ENCODE measurements around the gene CASK.

The CASK gene

DNA sequence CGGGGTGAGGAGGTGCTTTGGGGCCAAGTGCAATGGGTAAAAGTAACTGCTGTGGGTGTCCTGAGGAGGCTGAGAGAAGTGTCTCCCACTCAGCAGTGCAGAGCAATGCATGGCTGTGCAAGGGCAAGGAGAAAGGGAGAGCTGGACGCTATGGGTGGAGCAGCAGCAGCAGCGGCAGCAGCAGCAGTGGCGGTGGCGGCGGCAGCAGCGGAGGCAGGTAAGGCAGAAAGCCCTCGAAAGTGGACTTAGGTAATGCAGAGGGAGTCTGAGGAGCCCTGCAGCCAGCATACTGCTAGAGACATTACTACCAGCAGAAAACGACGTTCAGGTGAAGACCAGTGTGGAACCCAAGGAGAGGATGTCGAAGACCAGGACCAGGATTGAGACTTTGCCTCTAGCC lies 394.1 kb downstream of the CASK start:
- H3K18ac ChIP-seq (ENCODE audit: low read length): no peak overlapping the region
- peaks cover 2% of the 10 kb centered on the region for H3K4me1 ChIP-seq (ENCODE audit: control insufficient read depth, low read depth, low read length)
- no peaks in the 10 kb centered on the region for H3K79me2 ChIP-seq (ENCODE audit: control insufficient read depth, insufficient read depth, low read length)
- no peaks in the 10 kb centered on the region for H3K36me3 ChIP-seq (ENCODE audit: control insufficient read depth, insufficient read depth, low read length)
- no peaks in the 10 kb centered on the region for H3K27me3 ChIP-seq (ENCODE audit: insufficient read depth, low read length, poor library complexity)
- H3K79me1 ChIP-seq (ENCODE audit: low read length): no peaks in the 10 kb centered on the region
- H2BK120ac ChIP-seq (ENCODE audit: low read depth, low read length): no peak overlapping the region
- H3K4me2 ChIP-seq (ENCODE audit: low read length): no peak overlapping the region
- WGBS (ENCODE audit: extremely low coverage, insufficient coverage, low lambda C conversion rate): no CpG with 5 or more reads among the region's 11 CpGs
- no peak overlapping the region for H3K27ac ChIP-seq (ENCODE audit: low read depth, low read length)
- no peak overlapping the region for H4K8ac ChIP-seq (ENCODE audit: low read depth, low read length)
- no peak for DNase-seq
- H2BK5ac ChIP-seq (ENCODE audit: low read length): no peak overlapping the region
- H3K23ac ChIP-seq (ENCODE audit: low read length): no peak overlapping the region
- no peak overlapping the region for H2BK15ac ChIP-seq (replicated peaks; ENCODE audit: low read depth)
- H3K4me3 ChIP-seq (ENCODE audit: low read length): no peak overlapping the region
- no peak overlapping the region for H3K4ac ChIP-seq (ENCODE audit: low read depth, low read length)
- H2AK5ac ChIP-seq (ENCODE audit: low read length): no peak overlapping the region
- no peak overlapping the region for H3K56ac ChIP-seq (ENCODE audit: low read length)
- no peak overlapping the region for H3K9ac ChIP-seq (ENCODE audit: low read length)
- H4K5ac ChIP-seq (ENCODE audit: low read length): no peak overlapping the region

DNA sequence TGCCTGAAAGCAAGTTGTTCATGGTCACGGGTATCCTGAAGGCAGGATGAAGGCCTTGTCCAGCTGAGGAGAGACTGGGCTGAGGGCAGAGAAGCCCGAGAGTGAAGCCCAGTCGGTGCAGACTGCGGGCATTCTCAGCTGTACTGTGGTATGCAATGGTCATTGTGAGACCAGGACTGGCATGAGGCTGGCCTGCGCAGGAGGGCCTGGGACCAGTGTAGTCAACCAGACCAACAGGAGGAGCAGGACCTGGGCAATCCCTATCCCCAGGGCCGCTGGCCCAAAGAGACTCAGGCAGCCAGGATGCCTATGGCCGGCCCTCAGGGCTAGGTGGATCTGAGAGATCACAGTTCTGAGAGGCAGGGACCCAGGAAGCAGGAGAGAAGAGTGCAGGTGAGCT lies 394.6 kb downstream of the CASK start:
- no peak overlapping the region for H3K4me2 ChIP-seq (ENCODE audit: low read length)
- no peak overlapping the region for H2BK5ac ChIP-seq (ENCODE audit: low read length)
- H3K9ac ChIP-seq (ENCODE audit: low read length): no peak overlapping the region
- no peaks in the 10 kb centered on the region for H3K36me3 ChIP-seq (ENCODE audit: control insufficient read depth, insufficient read depth, low read length)
- WGBS (ENCODE audit: extremely low coverage, insufficient coverage, low lambda C conversion rate): no CpG with 5 or more reads among the region's 7 CpGs
- no peaks in the 10 kb centered on the region for H3K79me2 ChIP-seq (ENCODE audit: control insufficient read depth, insufficient read depth, low read length)
- no peaks in the 10 kb centered on the region for H3K79me1 ChIP-seq (ENCODE audit: low read length)
- no peak overlapping the region for H3K56ac ChIP-seq (ENCODE audit: low read length)
- H3K4me3 ChIP-seq (ENCODE audit: low read length): no peak overlapping the region
- H4K8ac ChIP-seq (ENCODE audit: low read depth, low read length): no peak overlapping the region
- H3K27ac ChIP-seq (ENCODE audit: low read depth, low read length): no peak overlapping the region
- no peak overlapping the region for H3K4ac ChIP-seq (ENCODE audit: low read depth, low read length)
- H2BK15ac ChIP-seq (replicated peaks; ENCODE audit: low read depth): no peak overlapping the region
- no peak overlapping the region for H3K18ac ChIP-seq (ENCODE audit: low read length)
- no peak overlapping the region for H4K5ac ChIP-seq (ENCODE audit: low read length)
- peaks cover 2% of the 10 kb centered on the region for H3K4me1 ChIP-seq (ENCODE audit: control insufficient read depth, low read depth, low read length)
- no peak overlapping the region for H3K23ac ChIP-seq (ENCODE audit: low read length)
- H2BK120ac ChIP-seq (ENCODE audit: low read depth, low read length): no peak overlapping the region
- H2AK5ac ChIP-seq (ENCODE audit: low read length): no peak overlapping the region
- DNase-seq: no peak
- H3K27me3 ChIP-seq (ENCODE audit: insufficient read depth, low read length, poor library complexity): no peaks in the 10 kb centered on the region

DNA sequence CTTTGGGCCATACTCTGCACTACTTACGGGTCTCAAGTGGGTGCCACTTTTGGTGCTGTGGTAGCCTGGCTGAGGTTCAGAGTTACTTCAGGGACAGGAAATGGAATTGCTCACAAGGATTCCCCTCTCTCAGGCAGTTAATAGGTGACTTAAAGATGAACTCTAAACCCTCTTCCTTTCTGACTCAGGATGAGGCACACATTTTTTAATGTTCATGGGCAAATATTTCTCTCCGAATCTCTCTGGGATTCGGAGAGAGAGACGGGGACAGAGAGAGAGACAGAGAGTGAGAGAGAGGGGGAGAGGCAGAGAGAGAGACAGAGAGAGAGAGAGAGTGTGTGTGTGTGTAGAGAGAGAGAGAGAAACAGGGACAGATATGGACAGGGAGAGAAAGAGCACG lies 396.4 kb downstream of the CASK start:
- no peak overlapping the region for H3K9ac ChIP-seq (ENCODE audit: low read length)
- no peak overlapping the region for H3K4me2 ChIP-seq (ENCODE audit: low read length)
- H3K36me3 ChIP-seq (ENCODE audit: control insufficient read depth, insufficient read depth, low read length): no peaks in the 10 kb centered on the region
- no peak overlapping the region for H2BK5ac ChIP-seq (ENCODE audit: low read length)
- H2BK120ac ChIP-seq (ENCODE audit: low read depth, low read length): no peak overlapping the region
- H3K4ac ChIP-seq (ENCODE audit: low read depth, low read length): no peak overlapping the region
- H3K56ac ChIP-seq (ENCODE audit: low read length): no peak overlapping the region
- no peak overlapping the region for H3K23ac ChIP-seq (ENCODE audit: low read length)
- no peak overlapping the region for H3K4me3 ChIP-seq (ENCODE audit: low read length)
- no peaks in the 10 kb centered on the region for H3K79me1 ChIP-seq (ENCODE audit: low read length)
- DNase-seq: no peak
- H3K27ac ChIP-seq (ENCODE audit: low read depth, low read length): no peak overlapping the region
- no peak overlapping the region for H4K5ac ChIP-seq (ENCODE audit: low read length)
- H3K27me3 ChIP-seq (ENCODE audit: insufficient read depth, low read length, poor library complexity): no peaks in the 10 kb centered on the region
- no CpG with 5 or more reads among the region's 5 CpGs for WGBS (ENCODE audit: extremely low coverage, insufficient coverage, low lambda C conversion rate)
- H2BK15ac ChIP-seq (replicated peaks; ENCODE audit: low read depth): no peak overlapping the region
- no peaks in the 10 kb centered on the region for H3K79me2 ChIP-seq (ENCODE audit: control insufficient read depth, insufficient read depth, low read length)
- H3K4me1 ChIP-seq (ENCODE audit: control insufficient read depth, low read depth, low read length): peaks cover 2% of the 10 kb centered on the region
- H2AK5ac ChIP-seq (ENCODE audit: low read length): no peak overlapping the region
- H3K18ac ChIP-seq (ENCODE audit: low read length): no peak overlapping the region
- no peak overlapping the region for H4K8ac ChIP-seq (ENCODE audit: low read depth, low read length)

DNA sequence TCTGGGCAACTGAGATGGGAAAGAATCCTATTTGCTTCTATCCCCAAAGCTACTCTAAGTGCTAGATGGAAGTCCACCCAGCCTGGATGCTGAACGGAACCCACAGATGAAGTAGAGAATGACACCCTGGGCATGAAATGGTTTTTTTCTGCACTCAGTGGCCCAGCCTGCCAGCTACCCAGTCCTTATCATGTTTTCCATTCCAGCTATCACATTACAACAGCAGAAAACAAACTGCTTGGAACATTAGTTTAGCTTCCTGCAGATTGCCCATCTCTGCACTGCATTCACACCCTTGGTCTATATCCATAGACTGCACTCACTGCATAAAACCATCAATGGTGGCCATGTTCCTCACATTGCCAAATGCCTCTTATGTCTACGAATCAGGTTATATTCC lies 397.1 kb downstream of the CASK start:
- no peak overlapping the region for H2BK15ac ChIP-seq (replicated peaks; ENCODE audit: low read depth)
- H4K8ac ChIP-seq (ENCODE audit: low read depth, low read length): no peak overlapping the region
- H3K27ac ChIP-seq (ENCODE audit: low read depth, low read length): no peak overlapping the region
- no peak overlapping the region for H3K4me3 ChIP-seq (ENCODE audit: low read length)
- H3K56ac ChIP-seq (ENCODE audit: low read length): no peak overlapping the region
- no peak overlapping the region for H3K4me2 ChIP-seq (ENCODE audit: low read length)
- no peak overlapping the region for H2AK5ac ChIP-seq (ENCODE audit: low read length)
- no peak for DNase-seq
- no peak overlapping the region for H3K23ac ChIP-seq (ENCODE audit: low read length)
- H4K5ac ChIP-seq (ENCODE audit: low read length): no peak overlapping the region
- no CpG with 5 or more reads among the region's 2 CpGs for WGBS (ENCODE audit: extremely low coverage, insufficient coverage, low lambda C conversion rate)
- no peak overlapping the region for H3K18ac ChIP-seq (ENCODE audit: low read length)
- no peak overlapping the region for H3K9ac ChIP-seq (ENCODE audit: low read length)
- H3K79me1 ChIP-seq (ENCODE audit: low read length): no peaks in the 10 kb centered on the region
- peaks cover 2% of the 10 kb centered on the region for H3K4me1 ChIP-seq (ENCODE audit: control insufficient read depth, low read depth, low read length)
- H3K4ac ChIP-seq (ENCODE audit: low read depth, low read length): no peak overlapping the region
- no peak overlapping the region for H2BK5ac ChIP-seq (ENCODE audit: low read length)
- no peaks in the 10 kb centered on the region for H3K27me3 ChIP-seq (ENCODE audit: insufficient read depth, low read length, poor library complexity)
- H3K79me2 ChIP-seq (ENCODE audit: control insufficient read depth, insufficient read depth, low read length): no peaks in the 10 kb centered on the region
- H2BK120ac ChIP-seq (ENCODE audit: low read depth, low read length): no peak overlapping the region
- H3K36me3 ChIP-seq (ENCODE audit: control insufficient read depth, insufficient read depth, low read length): no peaks in the 10 kb centered on the region

DNA sequence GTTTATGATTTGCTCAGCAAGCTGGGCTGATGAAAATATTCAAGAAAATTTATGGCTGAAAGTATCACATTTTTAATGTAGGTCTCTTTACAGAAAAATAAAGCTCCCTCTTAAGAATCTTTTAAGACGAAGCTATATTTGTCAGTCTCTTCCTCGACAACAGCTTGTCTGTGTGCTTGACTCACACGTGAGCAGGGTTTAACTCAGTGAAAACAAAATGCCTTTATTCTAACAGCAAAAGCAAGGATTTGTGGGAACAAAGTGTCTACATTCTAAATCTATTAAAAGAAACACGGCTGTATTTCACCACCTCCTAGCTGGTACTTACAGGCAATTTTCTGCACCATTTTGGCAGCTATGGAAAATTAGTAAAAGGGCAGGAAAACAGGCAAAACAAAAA lies 400.7 kb downstream of the CASK start:
- Histone ChIP-seq H3K27me3 (ENCODE audit: insufficient read depth, low read length, poor library complexity) (no peaks in the 10 kb centered on the region), H2BK5ac (ENCODE audit: low read length) (no peak overlapping the region), H3K4me2 (ENCODE audit: low read length) (no peak overlapping the region), H3K4me1 (ENCODE audit: control insufficient read depth, low read depth, low read length) (peaks cover 2% of the 10 kb centered on the region), H3K79me1 (ENCODE audit: low read length) (no peaks in the 10 kb centered on the region), H3K79me2 (ENCODE audit: control insufficient read depth, insufficient read depth, low read length) (no peaks in the 10 kb centered on the region), H3K18ac (ENCODE audit: low read length) (no peak overlapping the region), H3K9ac (ENCODE audit: low read length) (no peak overlapping the region), H3K27ac (ENCODE audit: low read depth, low read length) (no peak overlapping the region), H3K23ac (ENCODE audit: low read length) (no peak overlapping the region), H4K5ac (ENCODE audit: low read length) (no peak overlapping the region), H3K36me3 (ENCODE audit: control insufficient read depth, insufficient read depth, low read length) (no peaks in the 10 kb centered on the region), H3K4ac (ENCODE audit: low read depth, low read length) (no peak overlapping the region), H4K8ac (ENCODE audit: low read depth, low read length) (no peak overlapping the region), H3K56ac (ENCODE audit: low read length) (no peak overlapping the region), H2BK15ac (replicated peaks; ENCODE audit: low read depth) (no peak overlapping the region), H3K4me3 (ENCODE audit: low read length) (no peak overlapping the region), H2BK120ac (ENCODE audit: low read depth, low read length) (no peak overlapping the region), H2AK5ac (ENCODE audit: low read length) (no peak overlapping the region)
- WGBS (ENCODE audit: extremely low coverage, insufficient coverage, low lambda C conversion rate): no CpG with 5 or more reads among the region's 4 CpGs
- no peak for DNase-seq

DNA sequence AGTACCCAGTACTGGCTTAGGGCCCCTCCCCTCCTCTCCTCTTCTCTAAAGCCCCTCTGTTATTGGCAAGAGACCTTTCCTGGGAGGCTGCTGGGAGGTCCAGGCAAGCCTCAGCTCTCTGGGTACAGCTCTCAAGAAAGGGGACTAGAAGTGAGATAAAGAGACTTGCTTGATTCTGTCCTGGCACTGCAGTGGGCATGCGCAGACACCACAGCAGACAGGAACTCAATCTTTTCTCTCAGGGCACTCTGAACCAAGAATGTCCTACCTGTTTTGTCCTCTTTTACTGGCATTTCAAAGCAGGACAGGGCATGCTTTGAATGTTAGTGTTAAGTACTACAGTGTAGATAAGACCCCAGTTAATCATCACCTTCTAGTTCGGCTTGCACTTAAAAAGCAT lies 401.3 kb downstream of the CASK start:
- Histone ChIP-seq H3K23ac (ENCODE audit: low read length) (no peak overlapping the region), H3K4me3 (ENCODE audit: low read length) (no peak overlapping the region), H3K4me1 (ENCODE audit: control insufficient read depth, low read depth, low read length) (peaks cover 2% of the 10 kb centered on the region), H3K36me3 (ENCODE audit: control insufficient read depth, insufficient read depth, low read length) (no peaks in the 10 kb centered on the region), H2AK5ac (ENCODE audit: low read length) (no peak overlapping the region), H3K27me3 (ENCODE audit: insufficient read depth, low read length, poor library complexity) (no peaks in the 10 kb centered on the region), H4K8ac (ENCODE audit: low read depth, low read length) (no peak overlapping the region), H3K27ac (ENCODE audit: low read depth, low read length) (peak overlapping the region; percentile 44), H3K4me2 (ENCODE audit: low read length) (no peak overlapping the region), H3K79me2 (ENCODE audit: control insufficient read depth, insufficient read depth, low read length) (no peaks in the 10 kb centered on the region), H2BK120ac (ENCODE audit: low read depth, low read length) (no peak overlapping the region), H3K18ac (ENCODE audit: low read length) (no peak overlapping the region), H2BK15ac (replicated peaks; ENCODE audit: low read depth) (no peak overlapping the region), H3K4ac (ENCODE audit: low read depth, low read length) (no peak overlapping the region), H3K56ac (ENCODE audit: low read length) (no peak overlapping the region), H2BK5ac (ENCODE audit: low read length) (no peak overlapping the region), H3K79me1 (ENCODE audit: low read length) (no peaks in the 10 kb centered on the region), H3K9ac (ENCODE audit: low read length) (no peak overlapping the region), H4K5ac (ENCODE audit: low read length) (no peak overlapping the region)
- DNase-seq: peak; percentile 8
- WGBS (ENCODE audit: extremely low coverage, insufficient coverage, low lambda C conversion rate): no CpG with 5 or more reads among the region's 2 CpGs
